NB4 (cell line): ENCODE measurements around the gene FAM193B.

Source experiments
- MYC ChIP-seq: IDR thresholded peaks from 2 replicates; pipeline ENCODE4 v1.6.1; 2011; ENCODE audit warnings: low read depth, low read length
- POLR2A ChIP-seq: IDR thresholded peaks from 2 replicates; pipeline ENCODE4 v1.6.1; 2011; ENCODE audit warnings: mild to moderate bottlenecking; ENCODE audit not compliant: insufficient read length; ENCODE audit errors: extremely low read depth
- TF ChIP-seq, protein P1 (sequence below): IDR thresholded peaks from one replicate; pipeline ENCODE4 v1.5.1; 2012; ENCODE audit warnings: low read depth, low read length

DNA sequence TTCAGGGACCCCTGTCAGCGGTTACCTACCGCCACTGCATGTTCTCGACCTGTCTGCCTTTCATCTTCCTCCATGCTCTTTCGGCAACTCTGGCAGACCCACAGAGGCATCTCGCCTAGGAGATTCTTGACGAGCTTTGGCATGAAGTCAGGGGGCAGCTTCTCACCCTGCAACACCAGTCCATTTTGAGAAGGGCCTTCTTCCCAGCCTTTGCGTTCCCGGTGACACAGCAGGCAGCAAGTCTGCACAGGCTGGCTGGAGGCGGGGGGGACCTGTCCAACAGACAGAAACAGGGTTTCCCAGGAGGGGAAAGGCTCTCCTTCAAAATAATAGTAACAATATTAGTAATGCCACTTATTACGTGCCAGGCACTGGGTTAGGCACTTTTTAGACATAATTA lies 15.5 kb downstream of the FAM193B start:
- TF ChIP-seq, protein P1, sequence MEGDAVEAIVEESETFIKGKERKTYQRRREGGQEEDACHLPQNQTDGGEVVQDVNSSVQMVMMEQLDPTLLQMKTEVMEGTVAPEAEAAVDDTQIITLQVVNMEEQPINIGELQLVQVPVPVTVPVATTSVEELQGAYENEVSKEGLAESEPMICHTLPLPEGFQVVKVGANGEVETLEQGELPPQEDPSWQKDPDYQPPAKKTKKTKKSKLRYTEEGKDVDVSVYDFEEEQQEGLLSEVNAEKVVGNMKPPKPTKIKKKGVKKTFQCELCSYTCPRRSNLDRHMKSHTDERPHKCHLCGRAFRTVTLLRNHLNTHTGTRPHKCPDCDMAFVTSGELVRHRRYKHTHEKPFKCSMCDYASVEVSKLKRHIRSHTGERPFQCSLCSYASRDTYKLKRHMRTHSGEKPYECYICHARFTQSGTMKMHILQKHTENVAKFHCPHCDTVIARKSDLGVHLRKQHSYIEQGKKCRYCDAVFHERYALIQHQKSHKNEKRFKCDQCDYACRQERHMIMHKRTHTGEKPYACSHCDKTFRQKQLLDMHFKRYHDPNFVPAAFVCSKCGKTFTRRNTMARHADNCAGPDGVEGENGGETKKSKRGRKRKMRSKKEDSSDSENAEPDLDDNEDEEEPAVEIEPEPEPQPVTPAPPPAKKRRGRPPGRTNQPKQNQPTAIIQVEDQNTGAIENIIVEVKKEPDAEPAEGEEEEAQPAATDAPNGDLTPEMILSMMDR: no peak
- no peak for TF ChIP-seq POLR2A
- TF ChIP-seq MYC: no peak
